H1 (cell line): ENCODE measurements around the gene SDF2L1. TPM values are rescaled to one million over a fixed set of nuclear protein-coding genes. Genes with fewer than 3 reads are reported as not detected.
A peak's percentile ranks its signal among the peaks of the same experiment; 100 is the strongest.

Experiments
- CBX5 ChIP-seq: fragments of 300-800, 300-1000 bp; sonication (generic); IDR thresholded peaks from 2 replicates; pipeline ENCODE4 v1.7.1; 2016; ENCODE audit warnings: antibody characterized with exemption, low read length, low read depth
- CHD1 ChIP-seq: IDR thresholded peaks from 2 replicates; pipeline ENCODE4 v1.6.1; 2012; ENCODE audit warnings: low read depth, low read length, improper control_type of control experiment
- CREB1 ChIP-seq: IDR thresholded peaks from 2 replicates; pipeline ENCODE4 v1.6.1; 2012; ENCODE audit warnings: inconsistent platforms
- CTBP2 ChIP-seq: IDR thresholded peaks from 2 replicates; pipeline ENCODE4 v1.7.0; 2011; ENCODE audit warnings: borderline replicate concordance, mild to moderate bottlenecking, moderate library complexity, mixed read lengths, low read length; ENCODE audit not compliant: insufficient read depth, insufficient read length
- EGR1 ChIP-seq: IDR thresholded peaks from 2 replicates; pipeline ENCODE4 v1.6.1; 2011; ENCODE audit warnings: low read depth, low read length, borderline replicate concordance
- EZH2 ChIP-seq: fragments of 200-600 bp; sonication (generic); IDR thresholded peaks from 2 replicates; pipeline ENCODE4 v1.7.1; 2012; ENCODE audit warnings: low read depth, mild to moderate bottlenecking, moderate library complexity, low read length, inconsistent platforms; ENCODE audit not compliant: severe bottlenecking
- GABPA ChIP-seq: IDR thresholded peaks from 2 replicates; pipeline ENCODE4 v1.6.1; 2011; ENCODE audit warnings: mild to moderate bottlenecking, low read length, moderate library complexity, borderline replicate concordance; ENCODE audit not compliant: insufficient read depth
- HDAC2 ChIP-seq, 2 experiments: fragments of 300-600 bp in 1 of 2; sonication (generic) in 1 of 2; IDR thresholded peaks; 2 replicates each; pipeline ENCODE4 v1.6.1; 2011 to 2012; ENCODE audit warnings: low read depth in 2 of 2, low read length in 2 of 2, mild to moderate bottlenecking in 2 of 2, moderate library complexity in 2 of 2, borderline replicate concordance in 1 of 2, inconsistent platforms in 1 of 2
- HDAC6 ChIP-seq: IDR thresholded peaks from one replicate; pipeline ENCODE4 v1.7.1; 2012; ENCODE audit warnings: low read depth, mild to moderate bottlenecking, inconsistent platforms, low read length, moderate library complexity
- JUN ChIP-seq: IDR thresholded peaks from 2 replicates; pipeline ENCODE4 v1.6.1; 2011; ENCODE audit warnings: low read depth, mild to moderate bottlenecking, improper control_type of control experiment, low read length
- JUND ChIP-seq: IDR thresholded peaks from 2 replicates; pipeline ENCODE4 v1.6.1; 2011; ENCODE audit warnings: mild to moderate bottlenecking, improper control_type of control experiment, low read length
- KDM1A ChIP-seq: fragments of 200-600, 300-600 bp; sonication (generic); IDR thresholded peaks from 2 replicates; pipeline ENCODE4 v1.7.1; 2016; ENCODE audit warnings: mild to moderate bottlenecking, low read length, borderline replicate concordance
- KDM4A ChIP-seq: IDR thresholded peaks from one replicate; pipeline ENCODE4 v1.7.1; 2012; ENCODE audit warnings: low read depth, mild to moderate bottlenecking, moderate library complexity, low read length, inconsistent platforms; ENCODE audit not compliant: severe bottlenecking
- KDM5A ChIP-seq: fragments of 200-600 bp; IDR thresholded peaks from 2 replicates; pipeline ENCODE4 v1.7.1; 2012; ENCODE audit warnings: mild to moderate bottlenecking, low read length, inconsistent platforms, mixed read lengths
- MAX ChIP-seq: IDR thresholded peaks from 2 replicates; pipeline ENCODE4 v1.6.1; 2012; ENCODE audit warnings: inconsistent platforms
- NRF1 ChIP-seq: IDR thresholded peaks from 2 replicates; pipeline ENCODE4 v1.6.1; 2011; ENCODE audit warnings: mild to moderate bottlenecking, low read depth, low read length, improper control_type of control experiment
- PHF8 ChIP-seq: fragments of 200-600 bp; sonication (generic); conservative IDR thresholded peaks from 2 replicates; pipeline ENCODE4 v1.7.1; 2012; ENCODE audit warnings: low read depth, mild to moderate bottlenecking, inconsistent platforms, low read length, moderate library complexity
- POLR2A ChIP-seq, 2 experiments: IDR thresholded peaks; 1 replicate in 1 of 2; 2 replicates in 1 of 2; pipeline ENCODE4 v1.6.1; 2011; ENCODE audit warnings: low read depth in 2 of 2, low read length in 2 of 2, mild to moderate bottlenecking in 2 of 2; ENCODE audit errors: control extremely low read depth in 1 of 2
- RBBP5 ChIP-seq: IDR thresholded peaks from 2 replicates; pipeline ENCODE4 v1.7.1; 2012; ENCODE audit warnings: low read depth, mild to moderate bottlenecking, inconsistent platforms, low read length, moderate library complexity, borderline replicate concordance
- SP2 ChIP-seq: IDR thresholded peaks from 2 replicates; pipeline ENCODE4 v1.6.1; 2012; ENCODE audit warnings: mild to moderate bottlenecking, low read length, inconsistent platforms
- SP4 ChIP-seq: IDR thresholded peaks from 2 replicates; pipeline ENCODE4 v1.6.1; 2012; ENCODE audit warnings: low read length, inconsistent platforms
- SUZ12 ChIP-seq: fragments of 200-600 bp; sonication (generic); IDR thresholded peaks from 2 replicates; pipeline ENCODE4 v1.6.1; 2012; ENCODE audit warnings: mild to moderate bottlenecking, inconsistent platforms, low read length, moderate library complexity, mixed read lengths
- TAF1 ChIP-seq: IDR thresholded peaks from 2 replicates; pipeline ENCODE4 v1.6.1; 2011; ENCODE audit warnings: mild to moderate bottlenecking, low read depth, low read length
- YY1 ChIP-seq: IDR thresholded peaks from 2 replicates; pipeline ENCODE4 v1.6.1; 2011; ENCODE audit warnings: low read depth, mild to moderate bottlenecking, low read length
- ZNF274 ChIP-seq: IDR thresholded peaks from 2 replicates; pipeline ENCODE4 v1.7.0; 2012; ENCODE audit warnings: low read length, borderline replicate concordance; ENCODE audit errors: extremely low read depth
- polyA plus RNA-seq, 7 experiments: library from polyadenylated mRNA; depleted of rRNA in 3 of 7; stranded (reverse) in 5 of 7; unstranded in 2 of 7; fragments of >200 nt in 5 of 7; fragments of 200-250 nt in 2 of 7; gene quantifications; 1 replicate in 5 of 7; 2 replicates in 1 of 7; 4 replicates in 1 of 7; pipeline versions ENCODE4 v1.2.1 to v1.2.3, GENCODE V29; 2011 to 2013; ENCODE audit warnings: missing spikeins in 2 of 7, mixed read lengths in 2 of 7
- total RNA-seq: library from RNA; stranded (reverse); fragmentation: NEBNext Ultra II Directional; extraction: Animal tissue kit (Norgen Biotek cat#: 25700); gene quantifications from 2 replicates; pipeline ENCODE4 v1.2.1, GENCODE V29; 2021

The SDF2L1 gene
- total and polyA plus RNA-seq, 2 of the 8 experiments (the other 6 are each of a cell fraction or from before 2014, with no cell fraction given) = 51.1 to 59.6 TPM

DNA sequence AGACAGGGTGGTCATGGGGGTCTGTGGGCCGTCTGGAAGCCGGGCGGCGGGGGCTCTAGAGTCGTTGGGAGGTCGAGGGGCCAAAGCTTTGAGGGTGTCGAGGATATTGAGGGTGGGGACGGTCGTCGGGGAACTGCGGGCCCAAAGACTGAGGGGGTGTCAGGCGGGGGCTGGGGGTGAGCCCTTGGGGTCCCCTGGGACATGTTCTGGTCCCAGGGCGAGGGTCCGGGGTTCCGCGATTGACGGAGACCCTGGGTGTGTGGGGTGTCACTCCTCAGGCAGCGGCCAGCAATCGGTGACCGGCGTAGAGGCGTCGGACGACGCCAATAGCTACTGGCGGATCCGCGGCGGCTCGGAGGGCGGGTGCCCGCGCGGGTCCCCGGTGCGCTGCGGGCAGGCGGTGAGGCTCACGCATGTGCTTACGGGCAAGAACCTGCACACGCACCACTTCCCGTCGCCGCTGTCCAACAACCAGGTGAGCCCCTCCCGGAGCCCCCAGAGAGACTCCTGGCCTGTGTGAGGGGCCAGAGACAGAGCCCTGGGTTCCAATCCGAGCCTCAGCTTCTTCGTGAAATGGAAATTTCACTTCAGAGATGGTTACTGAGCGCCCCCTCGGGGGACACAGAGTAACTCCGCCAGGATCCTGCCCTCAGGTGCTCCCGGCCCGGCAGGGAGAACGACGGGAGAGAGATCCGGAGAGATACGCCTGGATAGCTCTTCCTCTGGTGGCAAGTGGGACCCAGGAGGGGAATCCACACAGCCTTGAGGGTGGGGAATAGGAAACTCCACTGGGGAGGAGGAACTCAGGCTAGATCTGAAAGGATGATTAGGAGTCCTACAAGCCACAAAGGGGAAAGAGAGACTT, 714 bp downstream of the SDF2L1 start (continued):
- TF ChIP-seq RBBP5 = no peak
- no peak for TF ChIP-seq EZH2
- TF ChIP-seq GABPA = no peak
- no peak for TF ChIP-seq CTBP2
- TF ChIP-seq POLR2A (IDR thresholded peaks at IDR 0.05; ENCODE audit: control extremely low read depth in 1 of 2, low read depth in 2 of 2, low read length in 2 of 2) = no peak
- no peak for TF ChIP-seq YY1
- TF ChIP-seq SP2 = no peak
- TF ChIP-seq KDM4A = no peak
- no peak for TF ChIP-seq CREB1
- peak; percentile 50 for TF ChIP-seq MAX
- TF ChIP-seq SP4 = no peak
- TF ChIP-seq JUN = no peak
- TF ChIP-seq PHF8 = no peak; the same call in 1 of the 2 replicates
- TF ChIP-seq HDAC6 = no peak
- TF ChIP-seq JUND = no peak
- TF ChIP-seq EGR1 = no peak
- TF ChIP-seq TAF1 = no peak
- peak; percentile 11; the same call in 1 of the 2 replicates for TF ChIP-seq SUZ12
- TF ChIP-seq KDM5A = no peak
- TF ChIP-seq HDAC2 (IDR thresholded peaks at IDR 0.05; ENCODE audit: borderline replicate concordance in 1 of 2, low read depth in 2 of 2, low read length in 2 of 2) = 0 out of 4 replicates have a peak, but pooled peaks of 1 of the 2 experiments have one; percentile 54
- no peak for TF ChIP-seq CBX5
- TF ChIP-seq CHD1 = no peak
- no peak for TF ChIP-seq KDM1A
- TF ChIP-seq NRF1 = no peak
- TF ChIP-seq ZNF274 = no peak
